Left lung (tissue), 10 donors: ENCODE data around the gene ZGRF1. TPM values are rescaled to one million over a fixed set of nuclear protein-coding genes. Genes with fewer than 3 reads are reported as not detected.
"Not testable (repeated sequence)": the region's sequence is repeated elsewhere in the genome, so short reads cannot be mapped to it uniquely, and the experiment has no call there.

Source experiments
- ATAC-seq: fragments of 200-7000 bp; cut with Tn5 transposase; one replicate; pipeline ENCODE4 v1.9.1; 2020; ENCODE audit warnings: moderate library complexity
- DNase-seq, 4 donors: peaks; one replicate each; pipeline ENCODE4 v3.0.0-alpha.2; 2013 to 2020
- H3K27ac ChIP-seq, 2 donors: fragments of 200-600 bp; sonication (generic) in 1 of 2; one replicate each; pipeline versions ENCODE4 v1.5.0 to v1.8.0; 2020 to 2021
- H3K27me3 ChIP-seq, 2 donors: fragments of 200-600 bp; sonication (generic) in 1 of 2; one replicate each; pipeline versions ENCODE4 v1.5.0 to v1.8.0; 2020 to 2021
- H3K36me3 ChIP-seq, 2 donors: fragments of 200-600 bp; sonication (generic) in 1 of 2; one replicate each; pipeline versions ENCODE4 v1.5.0 to v1.8.0; 2020 to 2021
- H3K4me1 ChIP-seq, 2 donors: fragments of 200-600 bp; one replicate each; pipeline ENCODE4 v1.8.0; 2021
- H3K4me3 ChIP-seq, 2 donors: fragments of 200-600 bp; sonication (generic) in 1 of 2; one replicate each; pipeline versions ENCODE4 v1.5.0 to v1.8.0; 2020 to 2021; ENCODE audit warnings: mild to moderate bottlenecking in 1 of 2
- H3K9me3 ChIP-seq, 2 donors: fragments of 200-600 bp; sonication (generic) in 1 of 2; one replicate each; pipeline versions ENCODE4 v1.5.0 to v1.8.0; 2020 to 2021
- intact Hi-C, 2 donors: fragments of 100-400 bp; cut with DNase I; formaldehyde crosslinking; loops; one replicate each; pipeline versions ENCODE4 v1.11.2 to v1.14.2; 2022
- polyA plus RNA-seq, 6 donors: library from polyadenylated mRNA; unstranded; fragments of 120-200 nt; gene quantifications; one replicate each; pipeline ENCODE4 v1.2.1, GENCODE V29; 2013; ENCODE audit not compliant: insufficient read length in 6 of 6
- total RNA-seq, 2 donors: library from RNA; stranded (reverse); fragmentation: NEBNext Ultra II Directional; extraction: Animal tissue kit (Norgen Biotek cat#: 25700); gene quantifications; one replicate each; pipeline ENCODE4 v1.2.1, GENCODE V29; 2021
- TF ChIP-seq, protein P1 (sequence below), 2 donors: fragments of 200-600 bp; sonication (generic) in 1 of 2; IDR thresholded peaks; one replicate each; pipeline versions ENCODE4 v1.5.0 to v1.8.0; 2021; ENCODE audit warnings: antibody characterized with exemption in 2 of 2
- donor health status: DM: no; HTN: yes; CAD: no.
- donor health status: DM: no; HTN: no; CAD: no.

ZGRF1 gene
- total and polyA plus RNA-seq, 8 donors: 5.9 to 31.8 (median 18.6) TPM

DNA sequence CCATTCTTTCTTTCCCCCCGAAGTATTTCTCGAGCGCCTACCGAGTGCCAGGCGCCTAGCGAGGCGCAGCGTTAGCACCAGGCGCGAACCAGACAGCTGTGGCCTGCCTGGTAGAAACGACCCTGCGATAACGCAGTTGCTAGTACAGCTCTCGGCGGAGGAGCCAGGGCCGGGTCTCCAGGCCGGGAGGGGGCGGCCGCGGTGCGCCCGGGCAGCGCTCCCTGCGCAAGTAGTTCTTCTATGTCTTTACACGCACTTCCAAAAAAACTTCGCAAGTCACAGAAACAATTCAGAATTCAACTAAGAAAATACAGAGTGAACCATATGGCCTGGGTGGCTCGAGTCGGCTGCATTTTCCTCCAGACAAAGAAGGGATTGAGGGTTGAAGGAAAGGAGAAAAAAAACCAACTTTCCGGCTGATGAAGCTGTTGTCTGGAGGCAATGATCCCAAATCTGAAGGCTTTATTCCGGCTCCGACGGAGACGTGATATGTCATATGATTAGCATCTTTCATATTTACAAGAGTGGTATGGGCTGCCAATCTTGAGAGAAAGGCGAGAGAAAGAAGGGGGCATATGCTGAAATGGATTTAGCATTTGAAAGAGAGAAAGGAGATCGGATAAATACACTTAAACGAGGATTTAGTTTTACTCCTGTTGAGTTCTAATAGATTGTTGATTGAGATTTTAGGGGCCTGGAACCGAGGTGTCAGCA, 113.5 kb downstream of the ZGRF1 start:
- peak in 2 of 4 donors; percentile 42 to 84 for DNase-seq
- peaks cover 68 to 94% of the 10 kb centered on the region in 2 donors for H3K27me3 ChIP-seq
- TF ChIP-seq, protein P1, sequence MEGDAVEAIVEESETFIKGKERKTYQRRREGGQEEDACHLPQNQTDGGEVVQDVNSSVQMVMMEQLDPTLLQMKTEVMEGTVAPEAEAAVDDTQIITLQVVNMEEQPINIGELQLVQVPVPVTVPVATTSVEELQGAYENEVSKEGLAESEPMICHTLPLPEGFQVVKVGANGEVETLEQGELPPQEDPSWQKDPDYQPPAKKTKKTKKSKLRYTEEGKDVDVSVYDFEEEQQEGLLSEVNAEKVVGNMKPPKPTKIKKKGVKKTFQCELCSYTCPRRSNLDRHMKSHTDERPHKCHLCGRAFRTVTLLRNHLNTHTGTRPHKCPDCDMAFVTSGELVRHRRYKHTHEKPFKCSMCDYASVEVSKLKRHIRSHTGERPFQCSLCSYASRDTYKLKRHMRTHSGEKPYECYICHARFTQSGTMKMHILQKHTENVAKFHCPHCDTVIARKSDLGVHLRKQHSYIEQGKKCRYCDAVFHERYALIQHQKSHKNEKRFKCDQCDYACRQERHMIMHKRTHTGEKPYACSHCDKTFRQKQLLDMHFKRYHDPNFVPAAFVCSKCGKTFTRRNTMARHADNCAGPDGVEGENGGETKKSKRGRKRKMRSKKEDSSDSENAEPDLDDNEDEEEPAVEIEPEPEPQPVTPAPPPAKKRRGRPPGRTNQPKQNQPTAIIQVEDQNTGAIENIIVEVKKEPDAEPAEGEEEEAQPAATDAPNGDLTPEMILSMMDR (IDR thresholded peaks at IDR 0.05): no peak
- intact Hi-C loops: loop anchor here in 1 of 2 donors (10.0 kb wide), 1 partner anchor 198 kb away; no protein-coding TSS in a partner anchor
- no peaks in the 10 kb centered on the region for H3K9me3 ChIP-seq
- peak; percentile 54 for ATAC-seq
- no peaks in the 10 kb centered on the region for H3K36me3 ChIP-seq
- H3K27ac ChIP-seq: no peak overlapping the region
- peaks cover 11 to 19% of the 10 kb centered on the region in 2 donors for H3K4me1 ChIP-seq
- H3K4me3 ChIP-seq: peak overlapping the region; percentile 16 to 32

DNA sequence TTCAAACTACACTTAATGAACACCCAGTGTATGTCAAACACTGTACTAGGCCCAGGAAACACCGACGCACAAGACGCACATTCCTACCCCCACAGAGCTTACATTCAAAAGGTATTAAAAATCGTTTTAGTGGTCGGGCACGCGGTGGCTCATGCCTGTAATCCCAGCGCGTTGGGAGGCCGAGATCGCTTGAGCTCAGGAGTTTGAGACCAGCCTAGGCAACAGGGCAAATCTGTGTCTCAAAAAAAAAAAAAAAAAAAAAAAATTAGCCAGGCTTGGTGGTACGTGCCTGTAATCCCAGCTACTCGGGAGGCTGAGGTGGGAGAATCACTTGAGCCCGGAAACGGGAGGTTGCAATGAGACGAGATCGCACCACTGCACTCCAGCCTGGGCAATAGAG, 114.3 kb downstream of the ZGRF1 start:
- H3K27me3 ChIP-seq: peaks cover 76 to 96% of the 10 kb centered on the region in 2 donors
- not testable (repeated sequence) for ATAC-seq, H3K9me3 ChIP-seq, H3K27ac ChIP-seq, DNase-seq, H3K36me3 ChIP-seq, H3K4me3 ChIP-seq
- H3K4me1 ChIP-seq: peaks cover 11 to 19% of the 10 kb centered on the region in 2 donors
- intact Hi-C loops: loop anchor here in 1 of 2 donors (10.0 kb wide), 1 partner anchor 198 kb away; no protein-coding TSS in a partner anchor

DNA sequence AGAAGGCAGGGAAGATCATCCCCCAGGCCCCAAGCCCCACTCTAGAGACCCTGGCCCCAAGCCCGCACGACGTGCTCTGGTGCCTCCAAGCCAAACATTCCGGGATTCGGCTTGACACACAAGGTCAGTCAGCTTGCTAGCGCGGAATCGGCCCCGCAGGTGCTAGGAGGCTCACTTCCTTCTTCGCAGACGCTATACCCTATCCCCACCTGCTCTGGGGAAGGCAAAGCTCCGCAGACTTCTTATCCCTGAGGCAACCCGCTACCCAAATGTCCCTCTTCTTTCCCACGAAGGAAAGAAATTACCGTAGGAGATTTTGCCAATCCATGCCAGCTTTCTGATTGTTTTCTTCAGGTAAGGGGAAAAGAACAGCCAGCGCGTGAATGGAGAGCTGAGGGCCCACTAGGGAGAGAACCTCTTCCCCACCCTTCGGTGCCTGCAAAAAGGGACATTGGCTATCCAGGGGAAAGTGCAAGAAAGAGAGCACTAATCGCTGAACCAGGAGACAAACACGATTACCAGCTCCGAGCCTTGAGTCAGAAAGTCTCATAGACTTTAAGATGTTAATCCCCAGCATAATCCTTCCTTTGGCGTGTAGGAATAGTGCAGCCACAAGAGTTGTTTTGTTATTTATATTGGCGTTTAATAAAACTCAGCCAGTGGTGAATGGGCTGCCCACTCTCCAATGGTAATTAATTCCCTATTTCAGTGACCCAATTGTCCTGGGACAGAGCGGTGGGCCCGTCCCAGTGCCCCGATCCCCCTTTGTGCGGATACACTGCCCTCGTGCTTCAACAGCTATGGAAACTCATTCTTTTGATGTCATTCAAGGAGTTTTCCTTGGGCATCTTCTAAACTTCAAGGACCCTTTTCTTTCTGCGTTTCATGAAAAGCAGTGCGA, 115.3 kb downstream of the ZGRF1 start:
- no peak overlapping the region for H3K4me3 ChIP-seq
- TF ChIP-seq, protein P1 (IDR thresholded peaks at IDR 0.05): no peak
- intact Hi-C loops: loop anchor here in 1 of 2 donors (10.0 kb wide), 1 partner anchor 197 kb away; no protein-coding TSS in a partner anchor
- no peak for ATAC-seq
- H3K4me1 ChIP-seq: peaks cover 17 to 29% of the 10 kb centered on the region in 2 donors
- no peaks in the 10 kb centered on the region for H3K36me3 ChIP-seq
- peaks cover 86 to 98% of the 10 kb centered on the region in 2 donors for H3K27me3 ChIP-seq
- DNase-seq: peak in 1 of 4 donors; percentile 77
- no peak overlapping the region for H3K27ac ChIP-seq
- no peaks in the 10 kb centered on the region for H3K9me3 ChIP-seq

DNA sequence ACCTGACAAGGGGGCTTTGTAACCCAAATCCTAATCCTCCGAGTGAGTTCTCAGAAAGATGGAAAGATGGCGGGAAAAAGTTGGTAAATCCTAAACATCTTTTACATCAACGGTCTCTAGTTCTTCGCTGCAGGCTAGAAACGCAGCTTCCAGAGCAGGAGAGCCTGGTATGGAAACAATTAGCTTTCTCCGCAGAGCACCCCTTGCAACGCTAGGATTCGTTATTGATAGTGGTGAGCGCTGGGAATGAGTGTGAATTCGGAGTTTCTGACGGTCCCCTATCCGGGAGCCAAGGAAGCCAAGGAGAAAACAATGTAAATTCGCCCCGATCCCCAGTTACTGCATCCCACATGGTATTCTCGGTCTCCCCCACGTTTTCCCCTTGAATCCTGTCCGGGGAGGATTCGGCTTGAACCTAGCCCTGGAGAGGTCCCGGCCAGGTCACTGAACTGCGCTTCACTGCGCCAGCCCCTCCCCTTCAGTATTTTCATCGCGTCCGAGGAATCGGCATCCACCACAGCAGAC, 116.0 kb downstream of the ZGRF1 start:
- no peaks in the 10 kb centered on the region for H3K36me3 ChIP-seq
- ATAC-seq: no peak
- no peak for DNase-seq
- H3K27ac ChIP-seq: no peak overlapping the region
- H3K9me3 ChIP-seq: no peaks in the 10 kb centered on the region
- H3K4me3 ChIP-seq: no peak overlapping the region
- intact Hi-C loops: loop anchor here in 1 of 2 donors (10.0 kb wide), 1 partner anchor 196 kb away; no protein-coding TSS in a partner anchor
- TF ChIP-seq, protein P1 (IDR thresholded peaks at IDR 0.05): no peak
- peaks cover 23 to 37% of the 10 kb centered on the region in 2 donors for H3K4me1 ChIP-seq
- peaks cover 93 to 98% of the 10 kb centered on the region in 2 donors for H3K27me3 ChIP-seq
